Trophoblast cell (in vitro differentiated cells and primary cell): ENCODE results near the gene DLGAP1.

Experiments used
- DNase-seq, 2 donors: peaks; one replicate each; pipeline ENCODE4 v3.0.0-alpha.2; 2016
- H2AFZ ChIP-seq: 2 replicates; pipeline ENCODE4 v1.6.1; 2013; ENCODE audit warnings: low read length, moderate library complexity, mild to moderate bottlenecking; ENCODE audit not compliant: insufficient read depth, poor library complexity
- H2AK5ac ChIP-seq: 2 replicates; pipeline ENCODE4 v1.6.1; 2013; ENCODE audit warnings: mild to moderate bottlenecking, low read length
- H2BK120ac ChIP-seq: 2 replicates; pipeline ENCODE4 v1.6.1; 2013; ENCODE audit warnings: low read length, mild to moderate bottlenecking, moderate library complexity; ENCODE audit not compliant: insufficient read depth, poor library complexity
- H2BK12ac ChIP-seq: 2 replicates; pipeline ENCODE4 v1.6.1; 2013; ENCODE audit warnings: mild to moderate bottlenecking, low read length, moderate library complexity
- H2BK5ac ChIP-seq: 2 replicates; pipeline ENCODE4 v1.6.1; 2013; ENCODE audit warnings: low read length, low read depth, moderate library complexity, mild to moderate bottlenecking; ENCODE audit not compliant: poor library complexity
- H3K14ac ChIP-seq: 2 replicates; pipeline ENCODE4 v1.6.1; 2013; ENCODE audit warnings: mild to moderate bottlenecking, low read length
- H3K18ac ChIP-seq: 2 replicates; pipeline ENCODE4 v1.6.1; 2013; ENCODE audit warnings: mild to moderate bottlenecking, low read length
- H3K23ac ChIP-seq: 2 replicates; pipeline ENCODE4 v1.6.1; 2013; ENCODE audit warnings: low read length
- H3K27ac ChIP-seq: 2 replicates; pipeline ENCODE4 v1.5.1; 2013; ENCODE audit warnings: low read depth, mild to moderate bottlenecking, inconsistent platforms, low read length, moderate library complexity
- H3K27me3 ChIP-seq: 2 replicates; pipeline ENCODE4 v1.6.1; 2013; ENCODE audit warnings: inconsistent platforms, mild to moderate bottlenecking, low read length, moderate library complexity; ENCODE audit not compliant: insufficient read depth
- H3K36me3 ChIP-seq, 2 experiments: 1 replicate in 1 of 2; 2 replicates in 1 of 2; pipeline ENCODE4 v1.6.1; 2013; ENCODE audit warnings: low read length in 2 of 2, mild to moderate bottlenecking in 2 of 2, moderate library complexity in 1 of 2; ENCODE audit not compliant: insufficient read depth in 2 of 2, control insufficient read depth in 1 of 2
- H3K4ac ChIP-seq: 2 replicates; pipeline ENCODE4 v1.6.1; 2013; ENCODE audit warnings: low read depth, mild to moderate bottlenecking, low read length, moderate library complexity
- H3K4me1 ChIP-seq, 2 experiments: 1 replicate in 1 of 2; 2 replicates in 1 of 2; pipeline ENCODE4 v1.6.1; 2013; ENCODE audit warnings: low read length in 2 of 2, mild to moderate bottlenecking in 2 of 2, moderate library complexity in 1 of 2; ENCODE audit not compliant: insufficient read depth in 2 of 2, control insufficient read depth in 1 of 2
- H3K4me2 ChIP-seq: 2 replicates; pipeline ENCODE4 v1.6.1; 2013; ENCODE audit warnings: inconsistent platforms, mild to moderate bottlenecking, low read length, moderate library complexity
- H3K4me3 ChIP-seq: 2 replicates; pipeline ENCODE4 v1.5.1; 2013; ENCODE audit warnings: mild to moderate bottlenecking, low read depth, low read length, inconsistent platforms
- H3K79me1 ChIP-seq: one replicate; pipeline ENCODE4 v1.6.1; 2013; ENCODE audit warnings: low read length
- H3K79me2 ChIP-seq: 2 replicates; pipeline ENCODE4 v1.6.1; 2013; ENCODE audit warnings: low read length, mild to moderate bottlenecking; ENCODE audit not compliant: control insufficient read depth, insufficient read depth, poor library complexity
- H3K9ac ChIP-seq: 2 replicates; pipeline ENCODE4 v1.6.1; 2013; ENCODE audit warnings: mild to moderate bottlenecking, low read length
- H3K9me3 ChIP-seq: 2 replicates; pipeline ENCODE4 v1.6.1; 2013; ENCODE audit warnings: low read depth, mild to moderate bottlenecking, control low read depth, inconsistent platforms, low read length; ENCODE audit not compliant: insufficient read depth
- H4K12ac ChIP-seq: 2 replicates; pipeline ENCODE4 v1.6.1; 2013; ENCODE audit warnings: low read depth, mild to moderate bottlenecking, low read length, moderate library complexity
- H4K8ac ChIP-seq: 2 replicates; pipeline ENCODE4 v1.6.1; 2013; ENCODE audit warnings: low read depth, mild to moderate bottlenecking, low read length, moderate library complexity
- H4K91ac ChIP-seq: one replicate; pipeline ENCODE4 v1.6.1; 2013; ENCODE audit warnings: low read depth, mild to moderate bottlenecking, low read length, moderate library complexity
- WGBS: extraction: QIAGEN DNeasy Blood & Tissue Kit; methylation state at CpG from one replicate; pipeline ENCODE4 v1.1.7; 2013; ENCODE audit warnings: missing lambda C conversion rate; ENCODE audit not compliant: insufficient read length, insufficient coverage; ENCODE audit errors: extremely low coverage; 5-methylcytosine and 5-hydroxymethylcytosine counted together

DLGAP1 gene

DNA sequence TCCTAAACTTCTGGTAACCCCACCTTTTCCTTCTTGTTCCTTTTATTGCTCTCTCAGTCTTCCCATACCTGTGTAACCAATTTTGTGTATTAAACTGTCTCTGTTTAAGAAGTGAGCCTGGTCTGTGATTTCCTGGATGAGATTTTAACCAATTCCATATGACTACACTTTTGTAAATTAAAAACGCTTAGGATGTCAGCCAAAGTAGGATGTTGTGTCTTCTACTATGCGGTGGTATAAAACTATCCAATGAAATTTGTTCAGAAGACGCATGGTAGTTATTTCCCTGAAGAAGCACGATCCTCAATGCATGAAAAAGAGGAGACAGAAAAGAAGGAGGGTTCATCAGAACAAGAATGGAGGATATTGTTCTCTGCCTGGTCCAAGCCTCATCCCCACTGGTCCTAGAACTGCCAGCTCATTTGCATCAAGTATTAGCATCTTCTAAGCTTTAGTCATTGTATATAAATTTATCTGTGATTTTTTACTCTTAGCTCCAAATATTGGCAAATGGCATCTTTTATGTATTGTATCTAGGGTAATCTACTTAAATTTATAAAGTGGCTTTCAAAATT is 877.7 kb downstream of the DLGAP1 start:
- no peak overlapping the region for H2AK5ac ChIP-seq
- H3K4ac ChIP-seq: no peak overlapping the region
- no peak overlapping the region for H3K9ac ChIP-seq
- H2BK120ac ChIP-seq: no peak overlapping the region
- no peak for DNase-seq
- H2BK5ac ChIP-seq: no peak overlapping the region
- H3K4me1 ChIP-seq: peaks cover 12 to 14% of the 10 kb centered on the region in 2 experiments
- H3K14ac ChIP-seq: no peak overlapping the region
- H3K23ac ChIP-seq: no peak overlapping the region
- no peak overlapping the region for H4K12ac ChIP-seq
- no peaks in the 10 kb centered on the region for H3K9me3 ChIP-seq
- no peak overlapping the region for H2AFZ ChIP-seq
- no CpG with 5 or more reads among the region's 4 CpGs for WGBS
- no peak overlapping the region for H4K8ac ChIP-seq
- no peak overlapping the region for H3K18ac ChIP-seq
- H2BK12ac ChIP-seq: no peak overlapping the region
- no peak overlapping the region for H3K27ac ChIP-seq
- H3K27me3 ChIP-seq: no peaks in the 10 kb centered on the region
- H3K79me2 ChIP-seq: no peaks in the 10 kb centered on the region
- no peaks in the 10 kb centered on the region for H3K36me3 ChIP-seq
- H4K91ac ChIP-seq: no peak overlapping the region
- no peak overlapping the region for H3K4me2 ChIP-seq
- no peak overlapping the region for H3K4me3 ChIP-seq
- peaks cover 3% of the 10 kb centered on the region for H3K79me1 ChIP-seq

- WGBS: no CpG with 5 or more reads among the region's 1 CpG
- no peak overlapping the region for H2AK5ac ChIP-seq
- H4K12ac ChIP-seq: no peak overlapping the region
- H3K14ac ChIP-seq: no peak overlapping the region
- no peaks in the 10 kb centered on the region for H3K79me2 ChIP-seq
- no peak overlapping the region for H3K4me2 ChIP-seq
- no peak overlapping the region for H3K9ac ChIP-seq
- no peak overlapping the region for H4K8ac ChIP-seq
- no peak overlapping the region for H3K27ac ChIP-seq
- no peaks in the 10 kb centered on the region for H3K9me3 ChIP-seq
- DNase-seq: no peak
- H3K27me3 ChIP-seq: no peaks in the 10 kb centered on the region
- H3K36me3 ChIP-seq: no peaks in the 10 kb centered on the region
- no peak overlapping the region for H3K4me3 ChIP-seq
- H3K18ac ChIP-seq: no peak overlapping the region
- no peaks in the 10 kb centered on the region for H3K79me1 ChIP-seq
- no peak overlapping the region for H2BK120ac ChIP-seq
- H2AFZ ChIP-seq: no peak overlapping the region
- no peak overlapping the region for H4K91ac ChIP-seq
- no peaks in the 10 kb centered on the region for H3K4me1 ChIP-seq
- no peak overlapping the region for H2BK12ac ChIP-seq
- no peak overlapping the region for H3K4ac ChIP-seq
- H3K23ac ChIP-seq: no peak overlapping the region
- no peak overlapping the region for H2BK5ac ChIP-seq
These were observed 882.3 kb downstream of the DLGAP1 start for GRCh38 chr18:3572761-3573160.

DNA sequence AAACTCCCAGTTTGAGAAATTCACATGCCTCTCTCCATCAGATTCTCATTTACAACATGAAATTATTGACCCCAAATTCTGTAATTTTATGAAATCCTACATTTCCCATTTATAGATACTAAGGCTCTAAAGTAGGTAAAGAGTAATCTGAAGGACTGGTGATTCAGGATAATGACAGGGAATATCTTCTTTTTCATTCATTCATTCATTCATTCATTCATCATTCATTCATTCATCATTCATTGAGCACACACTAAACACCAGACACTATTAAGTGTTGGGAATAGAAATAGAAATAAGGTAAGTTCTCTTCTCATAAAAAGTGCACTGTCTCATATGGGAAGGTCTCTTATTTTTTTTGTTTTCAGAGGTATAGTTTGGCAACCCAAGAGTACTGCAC is 888.3 kb downstream of the DLGAP1 start:
- H4K91ac ChIP-seq: no peak overlapping the region
- no peak overlapping the region for H2BK120ac ChIP-seq
- no peak overlapping the region for H3K18ac ChIP-seq
- H3K4me2 ChIP-seq: no peak overlapping the region
- no peak overlapping the region for H3K27ac ChIP-seq
- H3K79me1 ChIP-seq: no peaks in the 10 kb centered on the region
- H4K8ac ChIP-seq: no peak overlapping the region
- no peak overlapping the region for H3K14ac ChIP-seq
- H3K4me1 ChIP-seq: no peaks in the 10 kb centered on the region
- no peaks in the 10 kb centered on the region for H3K9me3 ChIP-seq
- H2AK5ac ChIP-seq: no peak overlapping the region
- no peak overlapping the region for H2AFZ ChIP-seq
- no peak overlapping the region for H3K4ac ChIP-seq
- DNase-seq: no peak
- H3K9ac ChIP-seq: no peak overlapping the region
- H3K79me2 ChIP-seq: no peaks in the 10 kb centered on the region
- no peak overlapping the region for H3K23ac ChIP-seq
- H2BK5ac ChIP-seq: no peak overlapping the region
- H3K36me3 ChIP-seq: no peaks in the 10 kb centered on the region
- no peak overlapping the region for H2BK12ac ChIP-seq
- H3K27me3 ChIP-seq: no peaks in the 10 kb centered on the region
- H4K12ac ChIP-seq: no peak overlapping the region
- H3K4me3 ChIP-seq: no peak overlapping the region

DNA sequence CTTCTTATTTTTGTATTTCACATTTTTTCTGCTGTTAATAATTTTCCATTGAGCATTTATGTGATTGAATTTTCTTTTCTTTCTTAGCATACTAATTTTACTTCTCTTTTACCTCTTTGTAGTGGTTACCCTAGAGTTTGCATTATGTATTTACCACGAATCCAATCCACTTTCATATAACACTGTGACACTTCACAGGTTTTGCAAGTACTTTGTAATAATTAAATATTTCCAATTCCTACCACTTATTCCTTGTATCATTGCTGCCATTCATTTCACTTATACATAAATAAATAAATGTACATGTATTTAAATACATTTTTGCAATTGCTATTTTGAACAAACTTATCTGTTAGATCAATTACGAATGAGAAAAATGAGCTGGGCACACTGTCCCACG is 894.4 kb downstream of the DLGAP1 start:
- H3K4me1 ChIP-seq: no peaks in the 10 kb centered on the region
- no peaks in the 10 kb centered on the region for H3K9me3 ChIP-seq
- H2AK5ac ChIP-seq: no peak overlapping the region
- H3K4me2 ChIP-seq: no peak overlapping the region
- H3K79me1 ChIP-seq: no peaks in the 10 kb centered on the region
- no peaks in the 10 kb centered on the region for H3K36me3 ChIP-seq
- H2AFZ ChIP-seq: no peak overlapping the region
- WGBS: no CpG with 5 or more reads among the region's 3 CpGs
- H3K9ac ChIP-seq: no peak overlapping the region
- no peak overlapping the region for H4K12ac ChIP-seq
- DNase-seq: no peak
- H3K18ac ChIP-seq: no peak overlapping the region
- H3K27ac ChIP-seq: no peak overlapping the region
- no peak overlapping the region for H3K23ac ChIP-seq
- H2BK12ac ChIP-seq: no peak overlapping the region
- H2BK5ac ChIP-seq: no peak overlapping the region
- H4K8ac ChIP-seq: no peak overlapping the region
- no peak overlapping the region for H4K91ac ChIP-seq
- H3K79me2 ChIP-seq: no peaks in the 10 kb centered on the region
- H3K27me3 ChIP-seq: no peaks in the 10 kb centered on the region
- no peak overlapping the region for H2BK120ac ChIP-seq
- no peak overlapping the region for H3K4me3 ChIP-seq
- H3K14ac ChIP-seq: no peak overlapping the region
- H3K4ac ChIP-seq: no peak overlapping the region
